HCT116 (cell line): ENCODE measurements around the gene ATXN7L1. TPM values are rescaled to one million over a fixed set of nuclear protein-coding genes. Genes with fewer than 3 reads are reported as not detected.

Experiments used
- ATAC-seq: fragments of 200-7000 bp; cut with Tn5 transposase; 2 replicates; pipeline ENCODE4 v1.9.1; 2020; ENCODE audit warnings: mild to moderate bottlenecking, moderate library complexity
- BruUV-seq: library from RNA; stranded (reverse); fragments of 400-500 nt; replicated peaks from 2 replicates; lab custom pipeline; 2021; lab: Mats Ljungman, UMichigan
- CTCF ChIA-PET: fragments of 300-600 bp; sonication (Branson Sonifier 250); formaldehyde crosslinking; loops from one replicate; lab custom pipeline; 2021; ENCODE audit warnings: antibody characterized with exemption; lab: Charles Lee
- POLR2A ChIA-PET: fragments of 300-600, 350-600 bp; sonication (Branson Sonifier 250); formaldehyde crosslinking; loops from one replicate; lab custom pipeline; 2021; ENCODE audit warnings: antibody characterized with exemption; lab: Charles Lee
- RAD21 ChIA-PET, 2 experiments: fragments of 300-600 bp; sonication (Branson Sonifier 250); formaldehyde crosslinking; loops; one replicate each; lab custom pipeline; 2023; ENCODE audit warnings: low total read pairs in 2 of 2; ENCODE audit not compliant: uncharacterized antibody in 2 of 2, unreplicated experiment in 2 of 2, low non-redundant PET in 1 of 2; lab: Charles Lee
- DNase-seq: peaks from one replicate; pipeline ENCODE4 v3.0.0-alpha.2; 2010; ENCODE audit warnings: low read depth, low spot score
- H2AFZ ChIP-seq: fragments of 200-600 bp; shearing (Covaris generic), sonication (generic); 2 replicates; pipeline ENCODE4 v1.6.1; 2017; ENCODE audit warnings: low read depth, mixed run types, mixed read lengths, antibody characterized with exemption, low read length; ENCODE audit not compliant: poor library complexity, severe bottlenecking
- H3K27ac ChIP-seq: 2 replicates; pipeline ENCODE4 v1.5.1; 2012; ENCODE audit warnings: low read depth, low read length
- H3K27me3 ChIP-seq: fragments of 200-600 bp; sonication (generic); 2 replicates; pipeline ENCODE4 v1.6.1; 2016; ENCODE audit warnings: mixed run types, low read length, mixed read lengths; ENCODE audit not compliant: insufficient read depth
- H3K36me3 ChIP-seq, 2 experiments: fragments of 200-500 bp in 1 of 2; fragments of 200-600 bp in 1 of 2; sonication (Bioruptor generic) in 1 of 2; sonication (generic) in 1 of 2; 2 replicates each; pipeline versions ENCODE4 v1.5.1 to v1.6.1; 2014 to 2016; ENCODE audit warnings: low read length in 2 of 2, inconsistent platforms in 1 of 2, mixed read lengths in 1 of 2, mixed run types in 1 of 2; ENCODE audit not compliant: insufficient read depth in 2 of 2, control insufficient read depth in 1 of 2
- H3K4me1 ChIP-seq, 2 experiments: fragments of 200-600 bp in 1 of 2; sonication (generic) in 1 of 2; 2 replicates each; pipeline versions ENCODE4 v1.5.1 to v1.6.1; 2012 to 2017; ENCODE audit warnings: low read length in 2 of 2, inconsistent platforms in 1 of 2, mild to moderate bottlenecking in 1 of 2, mixed read lengths in 1 of 2, mixed run types in 1 of 2, moderate library complexity in 1 of 2; ENCODE audit not compliant: insufficient read depth in 2 of 2, control insufficient read depth in 1 of 2
- H3K4me2 ChIP-seq: fragments of 200-600 bp; sonication (generic); 2 replicates; pipeline ENCODE4 v1.6.1; 2017; ENCODE audit warnings: mixed run types, low read length, mixed read lengths
- H3K4me3 ChIP-seq, 2 experiments: fragments of 200-600 bp in 1 of 2; sonication (generic) in 1 of 2; replicated peaks in 1 of 2; 2 replicates each; pipeline ENCODE4 v1.5.1; 2011 to 2016; ENCODE audit warnings: low read length in 2 of 2, control low read depth in 1 of 2, low read depth in 1 of 2, mild to moderate bottlenecking in 1 of 2, mixed read lengths in 1 of 2, mixed run types in 1 of 2
- H3K79me2 ChIP-seq: fragments of 200-600 bp; sonication (generic); 2 replicates; pipeline ENCODE4 v1.6.1; 2017; ENCODE audit warnings: mild to moderate bottlenecking, mixed run types, low read length, moderate library complexity, mixed read lengths; ENCODE audit not compliant: insufficient read depth
- H3K9ac ChIP-seq: fragments of 200-600 bp; sonication (generic); 2 replicates; pipeline ENCODE4 v1.6.1; 2016; ENCODE audit warnings: low read length, mixed read lengths
- H3K9me2 ChIP-seq: fragments of 200-600 bp; sonication (generic), shearing (Covaris generic); 2 replicates; pipeline ENCODE4 v1.6.1; 2017; ENCODE audit warnings: mixed run types, mild to moderate bottlenecking, moderate library complexity; ENCODE audit not compliant: insufficient read depth
- H3K9me3 ChIP-seq, 2 experiments: fragments of 200-500 bp in 1 of 2; fragments of 200-600 bp in 1 of 2; sonication (Bioruptor generic) in 1 of 2; sonication (generic) in 1 of 2; 2 replicates each; pipeline ENCODE4 v1.6.1; 2014 to 2017; ENCODE audit warnings: low read length in 2 of 2, mixed read lengths in 2 of 2, inconsistent platforms in 1 of 2, low read depth in 1 of 2, mild to moderate bottlenecking in 1 of 2, mixed run types in 1 of 2, moderate library complexity in 1 of 2; ENCODE audit not compliant: control insufficient read depth in 1 of 2, insufficient read depth in 1 of 2
- H4K20me1 ChIP-seq: fragments of 200-600 bp; sonication (generic), shearing (Covaris generic); 2 replicates; pipeline ENCODE4 v1.6.1; 2017; ENCODE audit warnings: mixed run types, mild to moderate bottlenecking, moderate library complexity; ENCODE audit not compliant: insufficient read depth
- ATF3 ChIP-seq: IDR thresholded peaks from 2 replicates; pipeline ENCODE4 v1.6.1; 2012
- CEBPB ChIP-seq: IDR thresholded peaks from 2 replicates; pipeline ENCODE4 v1.6.1; 2012; ENCODE audit warnings: low read depth
- CTCF ChIP-seq, 3 experiments: fragments of 200-600 bp in 1 of 3; sonication (generic) in 1 of 3; IDR thresholded peaks in 2 of 3; conservative IDR thresholded peaks in 1 of 3; 2 replicates each; pipeline ENCODE4 v1.5.1; 2012 to 2017; ENCODE audit warnings: low read depth in 2 of 3, low read length in 2 of 3, antibody characterized with exemption in 1 of 3, borderline replicate concordance in 1 of 3, control low read depth in 1 of 3, mild to moderate bottlenecking in 1 of 3, mixed read lengths in 1 of 3, mixed run types in 1 of 3, moderate library complexity in 1 of 3; ENCODE audit not compliant: insufficient read depth in 1 of 3
- ELF1 ChIP-seq: IDR thresholded peaks from 2 replicates; pipeline ENCODE4 v1.6.1; 2012; ENCODE audit warnings: low read depth, borderline replicate concordance
- EZH2phosphoT487 ChIP-seq: fragments of 200-600 bp; IDR thresholded peaks from 2 replicates; pipeline ENCODE4 v1.6.1; 2018; ENCODE audit warnings: antibody characterized with exemption, borderline replicate concordance
- FOSL1 ChIP-seq: IDR thresholded peaks from 2 replicates; pipeline ENCODE4 v1.6.1; 2012; ENCODE audit warnings: low read depth
- JUND ChIP-seq: IDR thresholded peaks from 2 replicates; pipeline ENCODE4 v1.6.1; 2012
- MAX ChIP-seq: IDR thresholded peaks from 2 replicates; pipeline ENCODE4 v1.6.1; 2012
- POLR2AphosphoS5 ChIP-seq: IDR thresholded peaks from 2 replicates; pipeline ENCODE4 v1.6.1; 2011; ENCODE audit warnings: mild to moderate bottlenecking, low read depth, low read length, moderate library complexity
- RAD21 ChIP-seq: IDR thresholded peaks from 2 replicates; pipeline ENCODE4 v1.6.1; 2012; ENCODE audit warnings: low read depth, mild to moderate bottlenecking
- SIN3A ChIP-seq: IDR thresholded peaks from 2 replicates; pipeline ENCODE4 v1.6.1; 2012; ENCODE audit warnings: low read depth
- SP1 ChIP-seq: IDR thresholded peaks from 2 replicates; pipeline ENCODE4 v1.6.1; 2012; ENCODE audit warnings: low read depth
- YY1 ChIP-seq: IDR thresholded peaks from 2 replicates; pipeline ENCODE4 v1.6.1; 2011; ENCODE audit warnings: low read length, low read depth, moderate library complexity, mild to moderate bottlenecking; ENCODE audit not compliant: insufficient replicate concordance; ENCODE audit errors: extremely low read depth
- ZFX ChIP-seq: fragments of 450-650 bp; IDR thresholded peaks from 2 replicates; pipeline ENCODE4 v1.6.1; 2017
- ZNF274 ChIP-seq: fragments of 200-500 bp; sonication (Bioruptor generic); IDR thresholded peaks from 2 replicates; pipeline ENCODE4 v1.6.1; 2014; ENCODE audit warnings: mild to moderate bottlenecking, low read depth, low read length, inconsistent platforms
- intact Hi-C: fragments of 100-400 bp; cut with micrococcal nuclease; formaldehyde crosslinking; loops from 2 replicates; pipeline ENCODE4 v1.10.0; 2022
- total RNA-seq: library from RNA; stranded (reverse); gene quantifications from one replicate; pipeline ENCODE4 v1.2.1, GENCODE V29; 2021; ENCODE audit not compliant: unreplicated experiment

Gene ATXN7L1
- total RNA-seq, 1 experiment from 2014 or later, result 11.5 TPM

- H3K9me3 ChIP-seq, result no peaks in the 10 kb centered on the region
- no TSS peak for BruUV-seq
- CTCF ChIA-PET, result interaction anchor here (0.6 to 1.6 kb wide), 5 partner anchors 19 to 183 kb away, joined by 3 to 7 read pairs (median 4); no protein-coding TSS in a partner anchor
- POLR2A ChIA-PET, result no interaction called here
- no peaks in the 10 kb centered on the region; a peak in 1 of 4 replicates for H3K36me3 ChIP-seq
- TF ChIP-seq FOSL1 (no peak), ATF3 (no peak), JUND (no peak), ZFX (peak; percentile 32; the same call in 1 of the 2 replicates), SP1 (no peak), CEBPB (no peak), SIN3A (no peak), YY1 (no peak), ELF1 (no peak), MAX (peak; percentile 3; the same call in 1 of the 2 replicates), CTCF (IDR thresholded peaks at IDR 0.05 in 2 of 3, conservative IDR thresholded peaks at IDR 0.05 in 1 of 3; ENCODE audit: borderline replicate concordance in 1 of 3, insufficient read depth in 1 of 3, low read depth in 2 of 3, low read length in 2 of 3) (no peak; a peak in 1 of 6 replicates), RAD21 (peak; percentile 15; the same call in 1 of the 2 replicates), EZH2phosphoT487 (no peak), ZNF274 (no peak), POLR2AphosphoS5 (no peak)
- intact Hi-C loops, result loop anchor here (2.0 to 10.0 kb wide), 4 partner anchors 46 to 222 kb away; no protein-coding TSS in a partner anchor
- peak overlapping the region; percentile 80 for H3K9ac ChIP-seq
- no peak overlapping the region for H2AFZ ChIP-seq
- no peaks in the 10 kb centered on the region for H3K9me2 ChIP-seq
- peaks cover 43% of the 10 kb centered on the region; the same call in 1 of the 2 replicates for H3K79me2 ChIP-seq
- peak; percentile 4 for DNase-seq
- H3K4me1 ChIP-seq, result peaks cover 11 to 30% of the 10 kb centered on the region in 2 experiments
- peak overlapping the region; percentile 41 for H3K27ac ChIP-seq
- H4K20me1 ChIP-seq, result no peaks in the 10 kb centered on the region
- peak; percentile 43 for ATAC-seq
- H3K4me2 ChIP-seq, result peak overlapping the region; percentile 90
- peak overlapping the region; percentile 72 to 82 for H3K4me3 ChIP-seq
- H3K27me3 ChIP-seq, result no peaks in the 10 kb centered on the region
- RAD21 ChIA-PET, result interaction anchor here (0.6 to 1.1 kb wide), 4 partner anchors 20 to 257 kb away, joined by 3 to 4 read pairs (median 3); no protein-coding TSS in a partner anchor
Observed at GRCh38 chr7:105876964-105877601, 684 bp upstream of the ATXN7L1 start.
